ENCODE results near the gene MAP3K4.
"Not testable (repeated sequence)": the region's sequence is repeated elsewhere in the genome, so short reads cannot be mapped to it uniquely, and the experiment has no call there.

MAP3K4 gene

GRCh38 chr6:160979061-160979708 is 12.4 kb upstream of the MAP3K4 start:
- Histone ChIP-seq H4K20me1 (ENCODE audit: insufficient read depth, low read length, poor library complexity, severe bottlenecking) (no peaks in the 10 kb centered on the region), H3K4me1 (ENCODE audit: insufficient read depth, low read length, poor library complexity, severe bottlenecking) (no peaks in the 10 kb centered on the region), H3K4me2 (ENCODE audit: low read depth, low read length, poor library complexity, severe bottlenecking) (no peak overlapping the region), H3F3A (ENCODE audit: low read depth) (no peaks in the 10 kb centered on the region), H3K9ac (ENCODE audit: low read depth, low read length, poor library complexity, severe bottlenecking) (no peak overlapping the region), H2AFZ (ENCODE audit: low read length) (no peak overlapping the region), H3K9me3 (ENCODE audit: insufficient read depth, low read depth, low read length) (no peaks in the 10 kb centered on the region), H3K4me3 (ENCODE audit: low read length, poor library complexity, severe bottlenecking) (no peak overlapping the region), H3K27me3 (ENCODE audit: insufficient read depth, low read length, poor library complexity, severe bottlenecking) (no peaks in the 10 kb centered on the region), H3K36me3 (ENCODE audit: insufficient read depth, low read length) (no peaks in the 10 kb centered on the region), H3K79me2 (ENCODE audit: insufficient read depth, low read length) (no peaks in the 10 kb centered on the region), H3K9me2 (replicated peaks; ENCODE audit: low read depth, low read length) (no peaks in the 10 kb centered on the region)
- TF ChIP-seq CTCF (conservative IDR thresholded peaks at IDR 0.05; ENCODE audit: low read length) (no peak), EZH2phosphoT487 (IDR thresholded peaks at IDR 0.05; ENCODE audit: borderline replicate concordance) (no peak)

GRCh38 chr6:160983377-160983948 is 8.1 kb upstream of the MAP3K4 start:
- not testable (repeated sequence) for H3K9me2 ChIP-seq (replicated peaks; ENCODE audit: low read depth, low read length); H3K9ac ChIP-seq (ENCODE audit: low read depth, low read length, poor library complexity, severe bottlenecking); H3K79me2 ChIP-seq (ENCODE audit: insufficient read depth, low read length); H3K9me3 ChIP-seq (ENCODE audit: insufficient read depth, low read depth, low read length); H3F3A ChIP-seq (ENCODE audit: low read depth); H2AFZ ChIP-seq (ENCODE audit: low read length); H3K4me1 ChIP-seq (ENCODE audit: insufficient read depth, low read length, poor library complexity, severe bottlenecking); H3K36me3 ChIP-seq (ENCODE audit: insufficient read depth, low read length); H4K20me1 ChIP-seq (ENCODE audit: insufficient read depth, low read length, poor library complexity, severe bottlenecking); H3K4me3 ChIP-seq (ENCODE audit: low read length, poor library complexity, severe bottlenecking); H3K4me2 ChIP-seq (ENCODE audit: low read depth, low read length, poor library complexity, severe bottlenecking); H3K27me3 ChIP-seq (ENCODE audit: insufficient read depth, low read length, poor library complexity, severe bottlenecking)

- H3K9me2 ChIP-seq (replicated peaks; ENCODE audit: low read depth, low read length) = no peaks in the 10 kb centered on the region
- no peak overlapping the region for H2AFZ ChIP-seq (ENCODE audit: low read length)
- H3K36me3 ChIP-seq (ENCODE audit: insufficient read depth, low read length) = no peaks in the 10 kb centered on the region
- peaks cover 3% of the 10 kb centered on the region for H3K4me1 ChIP-seq (ENCODE audit: insufficient read depth, low read length, poor library complexity, severe bottlenecking)
- H3K9ac ChIP-seq (ENCODE audit: low read depth, low read length, poor library complexity, severe bottlenecking) = no peak overlapping the region
- H3K79me2 ChIP-seq (ENCODE audit: insufficient read depth, low read length) = peaks cover 1% of the 10 kb centered on the region; the same call in 1 of the 2 replicates
- H3K4me2 ChIP-seq (ENCODE audit: low read depth, low read length, poor library complexity, severe bottlenecking) = no peak overlapping the region
- no peak overlapping the region for H3K4me3 ChIP-seq (ENCODE audit: low read length, poor library complexity, severe bottlenecking)
- H3F3A ChIP-seq (ENCODE audit: low read depth) = no peaks in the 10 kb centered on the region
- TF ChIP-seq CTCF (conservative IDR thresholded peaks at IDR 0.05; ENCODE audit: low read length) = no peak
- no peak for TF ChIP-seq EZH2phosphoT487 (IDR thresholded peaks at IDR 0.05; ENCODE audit: borderline replicate concordance)
- no peaks in the 10 kb centered on the region for H3K9me3 ChIP-seq (ENCODE audit: insufficient read depth, low read depth, low read length)
- no peaks in the 10 kb centered on the region for H3K27me3 ChIP-seq (ENCODE audit: insufficient read depth, low read length, poor library complexity, severe bottlenecking)
- H4K20me1 ChIP-seq (ENCODE audit: insufficient read depth, low read length, poor library complexity, severe bottlenecking) = no peaks in the 10 kb centered on the region
These were observed 4.7 kb upstream of the MAP3K4 start for GRCh38 chr6:160986851-160987250.

- H4K20me1 ChIP-seq (ENCODE audit: insufficient read depth, low read length, poor library complexity, severe bottlenecking) = peaks cover 1% of the 10 kb centered on the region
- H3K27me3 ChIP-seq (ENCODE audit: insufficient read depth, low read length, poor library complexity, severe bottlenecking) = no peaks in the 10 kb centered on the region
- H3K4me2 ChIP-seq (ENCODE audit: low read depth, low read length, poor library complexity, severe bottlenecking) = no peak overlapping the region
- H3K36me3 ChIP-seq (ENCODE audit: insufficient read depth, low read length) = no peaks in the 10 kb centered on the region
- TF ChIP-seq CTCF (conservative IDR thresholded peaks at IDR 0.05; ENCODE audit: low read length) (no peak), EZH2phosphoT487 (IDR thresholded peaks at IDR 0.05; ENCODE audit: borderline replicate concordance) (no peak)
- no peaks in the 10 kb centered on the region for H3K9me3 ChIP-seq (ENCODE audit: insufficient read depth, low read depth, low read length)
- H3K9me2 ChIP-seq (replicated peaks; ENCODE audit: low read depth, low read length) = no peaks in the 10 kb centered on the region
- no peak overlapping the region for H2AFZ ChIP-seq (ENCODE audit: low read length)
- no peak overlapping the region for H3K9ac ChIP-seq (ENCODE audit: low read depth, low read length, poor library complexity, severe bottlenecking)
- H3K79me2 ChIP-seq (ENCODE audit: insufficient read depth, low read length) = peaks cover 6% of the 10 kb centered on the region; the same call in 1 of the 2 replicates
- H3K4me3 ChIP-seq (ENCODE audit: low read length, poor library complexity, severe bottlenecking) = no peak overlapping the region
- H3K4me1 ChIP-seq (ENCODE audit: insufficient read depth, low read length, poor library complexity, severe bottlenecking) = peaks cover 3% of the 10 kb centered on the region
- H3F3A ChIP-seq (ENCODE audit: low read depth) = peaks cover 3% of the 10 kb centered on the region; the same call in 1 of the 2 replicates
These were observed 4.3 kb upstream of the MAP3K4 start for GRCh38 chr6:160987265-160987664.
